Measurements from ENCODE around the gene GPATCH8. TPM values are rescaled to one million over a fixed set of nuclear protein-coding genes. Genes with fewer than 3 reads are reported as not detected.

Gene GPATCH8
- total and polyA plus RNA-seq, 9 of the 15 experiments (the other 6 are each of a cell fraction or from before 2014, with no cell fraction given), result 10.6 to 29.6 (median 13.2) TPM

DNA sequence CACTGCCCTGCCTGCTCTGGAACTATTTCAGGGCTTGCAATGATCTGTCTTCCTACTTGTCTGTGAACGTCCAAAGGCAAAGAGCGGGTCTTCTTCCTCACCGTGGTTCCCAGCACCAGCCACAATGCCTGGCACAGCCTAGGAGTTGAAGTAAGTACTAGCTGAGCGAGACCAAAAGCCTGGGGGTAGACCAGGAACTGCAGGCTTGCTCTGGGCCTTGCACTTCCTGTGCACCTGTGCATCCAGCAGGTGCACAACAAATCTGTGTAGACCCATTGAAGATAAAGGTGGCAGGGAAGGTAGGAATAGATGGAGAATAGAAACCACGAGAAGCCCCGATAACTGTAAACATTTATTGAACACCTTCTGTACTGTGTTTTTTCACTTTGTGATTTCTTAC, 144.2 kb downstream of the GPATCH8 start (continued):
- TF ChIP-seq GATA2 (CRISPR knock-in tag; IDR thresholded peaks at IDR 0.05), result no peak
- TF ChIP-seq, protein P1, sequence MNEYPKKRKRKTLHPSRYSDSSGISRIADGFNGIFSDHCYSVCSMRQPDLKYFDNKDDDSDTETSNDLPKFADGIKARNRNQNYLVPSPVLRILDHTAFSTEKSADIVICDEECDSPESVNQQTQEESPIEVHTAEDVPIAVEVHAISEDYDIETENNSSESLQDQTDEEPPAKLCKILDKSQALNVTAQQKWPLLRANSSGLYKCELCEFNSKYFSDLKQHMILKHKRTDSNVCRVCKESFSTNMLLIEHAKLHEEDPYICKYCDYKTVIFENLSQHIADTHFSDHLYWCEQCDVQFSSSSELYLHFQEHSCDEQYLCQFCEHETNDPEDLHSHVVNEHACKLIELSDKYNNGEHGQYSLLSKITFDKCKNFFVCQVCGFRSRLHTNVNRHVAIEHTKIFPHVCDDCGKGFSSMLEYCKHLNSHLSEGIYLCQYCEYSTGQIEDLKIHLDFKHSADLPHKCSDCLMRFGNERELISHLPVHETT (CRISPR knock-in tag; conservative IDR thresholded peaks at IDR 0.05 in 1 of 2, IDR thresholded peaks at IDR 0.05 in 1 of 2), result no peak
- no peak for TF ChIP-seq LCOR (CRISPR knock-in tag; IDR thresholded peaks at IDR 0.05)
- TF ChIP-seq SMARCE1 (IDR thresholded peaks at IDR 0.05), result no peak
- TF ChIP-seq EHMT2 (IDR thresholded peaks at IDR 0.05), result no peak
- no peak for TF ChIP-seq TAF7 (tag; IDR thresholded peaks at IDR 0.05)
- TF ChIP-seq CCAR2 (IDR thresholded peaks at IDR 0.05; ENCODE audit: low read depth, low read length), result no peak

DNA sequence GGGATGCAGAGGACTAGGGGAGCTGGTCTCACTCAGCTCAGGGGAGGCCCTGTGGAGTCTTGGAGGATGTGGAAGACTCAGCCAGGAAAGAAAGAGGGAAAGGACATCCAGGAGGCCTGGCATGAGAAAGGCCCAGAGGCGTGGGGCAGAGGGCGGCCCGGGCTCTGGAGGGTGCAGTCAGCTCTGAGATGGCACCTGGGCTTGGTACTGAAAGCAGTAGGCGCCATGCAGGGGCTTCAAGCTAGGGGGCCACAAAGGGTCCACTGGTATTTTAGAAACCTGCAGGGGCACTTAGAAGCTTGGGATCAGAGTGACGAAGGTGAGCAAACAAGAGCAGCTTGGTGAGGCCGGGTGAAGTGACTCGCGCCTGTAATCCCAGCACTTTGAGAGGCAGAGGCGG, 145.1 kb downstream of the GPATCH8 start:
- Histone ChIP-seq H3K4me2 (ENCODE audit: insufficient read depth, low read length) (no peak overlapping the region), H3K27me3 (ENCODE audit: control insufficient read depth in 2 of 2, insufficient read depth in 2 of 2, low read length in 2 of 2) (no peaks in the 10 kb centered on the region), H3K4me3 (no peak overlapping the region), H4K20me1 (replicated peaks; ENCODE audit: control insufficient read depth, insufficient read depth, low read length) (peaks cover 9% of the 10 kb centered on the region), H3K4me1 (replicated peaks in 1 of 2; ENCODE audit: control insufficient read depth in 2 of 2, insufficient read depth in 2 of 2, low read length in 2 of 2) (peaks cover 0 to 37% of the 10 kb centered on the region in 2 experiments; a peak in 3 of 5 replicates), H3K9ac (ENCODE audit: insufficient read depth in 1 of 2, low read depth in 2 of 2, low read length in 2 of 2) (peak overlapping the region in 1 of 2 experiments; percentile 26; a peak in 1 of 4 replicates), H3K36me3 (ENCODE audit: control insufficient read depth, insufficient read depth, low read length) (no peaks in the 10 kb centered on the region), H3K9me1 (ENCODE audit: control insufficient read depth, insufficient read depth, low read length) (no peaks in the 10 kb centered on the region), H3K79me2 (ENCODE audit: control insufficient read depth, insufficient read depth, low read length) (no peaks in the 10 kb centered on the region), H3K27ac (ENCODE audit: extremely low read depth, low read depth, low read length) (no peak overlapping the region), H3K9me3 (replicated peaks; ENCODE audit: control insufficient read depth, insufficient read depth, low read depth, low read length) (no peaks in the 10 kb centered on the region), H2AFZ (ENCODE audit: low read depth, low read length) (no peak overlapping the region)
- in situ Hi-C loops (cut with MboI), result no loop called here
- FAIRE-seq (no peak), ATAC-seq (no peak), DNase-seq (ENCODE audit: extremely low read depth in 1 of 4, low spot score in 3 of 4) (no peak)
- no TSS peak for BruUV-seq (replicated peaks)
- TF ChIP-seq TRIM28 (IDR thresholded peaks at IDR 0.05), result no peak
- no peak for TF ChIP-seq MCM2 (IDR thresholded peaks at IDR 0.05; ENCODE audit: low read depth)
- TF ChIP-seq ZNF668 (CRISPR knock-in tag; IDR thresholded peaks at IDR 0.05), result no peak
- ChIA-PET CTCF (ENCODE audit: low intra/inter-chr PET ratio) (no interaction called here), POLR2A (interaction anchor here (0.7 to 1.0 kb wide), 2 partner anchors 11 to 12 kb away, joined by 3 read pairs; no protein-coding TSS in a partner anchor)
- intact Hi-C loops (cut with micrococcal nuclease), result no loop called here
- 60% methylated on average over 9 of the region's 9 CpGs for WGBS (ENCODE audit: insufficient coverage, low coverage, missing lambda C conversion rate)

All from K562 (cell line).